ENCODE results near the gene HLA-C. TPM values are rescaled to one million over a fixed set of nuclear protein-coding genes. Genes with fewer than 3 reads are reported as not detected.

HLA-C gene
- total and polyA plus RNA-seq, 9 of the 15 experiments (the other 6 are each of a cell fraction or from before 2014, with no cell fraction given) = 0.23 to 4.9 (median 1.2) TPM

GRCh38 chr6:31249184-31249583 lies 22.7 kb downstream of the HLA-C start:
- Histone ChIP-seq H3K79me2 (ENCODE audit: control insufficient read depth, insufficient read depth, low read length) (no peaks in the 10 kb centered on the region), H4K20me1 (replicated peaks; ENCODE audit: control insufficient read depth, insufficient read depth, low read length) (no peaks in the 10 kb centered on the region), H3K27ac (ENCODE audit: extremely low read depth, low read depth, low read length) (no peak overlapping the region), H3K9me1 (ENCODE audit: control insufficient read depth, insufficient read depth, low read length) (no peaks in the 10 kb centered on the region), H3K9ac (ENCODE audit: insufficient read depth in 1 of 2, low read depth in 2 of 2, low read length in 2 of 2) (no peak overlapping the region), H3K4me3 (no peak overlapping the region), H3K27me3 (ENCODE audit: control insufficient read depth in 2 of 2, insufficient read depth in 2 of 2, low read length in 2 of 2) (no peaks in the 10 kb centered on the region; a peak in 1 of 5 replicates), H3K4me1 (replicated peaks in 1 of 2; ENCODE audit: control insufficient read depth in 2 of 2, insufficient read depth in 2 of 2, low read length in 2 of 2) (no peaks in the 10 kb centered on the region), H2AFZ (ENCODE audit: low read depth, low read length) (no peak overlapping the region), H3K9me3 (replicated peaks; ENCODE audit: control insufficient read depth, insufficient read depth, low read depth, low read length) (no peaks in the 10 kb centered on the region), H3K4me2 (ENCODE audit: insufficient read depth, low read length) (no peak overlapping the region), H3K36me3 (ENCODE audit: control insufficient read depth, insufficient read depth, low read length) (no peaks in the 10 kb centered on the region)
- CTCF ChIA-PET (ENCODE audit: low intra/inter-chr PET ratio) = no interaction called here
- ATAC-seq (no peak), DNase-seq (ENCODE audit: extremely low read depth in 1 of 4, low spot score in 3 of 4) (no peak), FAIRE-seq (no peak)
- BruUV-seq (replicated peaks) = no TSS peak
- intact Hi-C loops (cut with micrococcal nuclease) (no loop called here), in situ Hi-C loops (cut with MboI) (no loop called here)
- no peak for TF ChIP-seq NR2F6 (CRISPR knock-in tag; IDR thresholded peaks at IDR 0.05)
- peak; percentile 67 for TF ChIP-seq PKNOX1 (IDR thresholded peaks at IDR 0.05)
- 0% methylated on average over 2 of the region's 2 CpGs for WGBS (ENCODE audit: insufficient coverage, low coverage, missing lambda C conversion rate)
- POLR2A ChIA-PET = no interaction called here

- WGBS (ENCODE audit: insufficient coverage, low coverage, missing lambda C conversion rate) = 5% methylated on average over 2 of the region's 2 CpGs
- Histone ChIP-seq H3K27me3 (ENCODE audit: control insufficient read depth in 2 of 2, insufficient read depth in 2 of 2, low read length in 2 of 2) (no peaks in the 10 kb centered on the region; a peak in 2 of 5 replicates), H3K9ac (ENCODE audit: insufficient read depth in 1 of 2, low read depth in 2 of 2, low read length in 2 of 2) (no peak overlapping the region), H3K79me2 (ENCODE audit: control insufficient read depth, insufficient read depth, low read length) (no peaks in the 10 kb centered on the region), H3K36me3 (ENCODE audit: control insufficient read depth, insufficient read depth, low read length) (no peaks in the 10 kb centered on the region), H3K4me3 (no peak overlapping the region), H3K9me1 (ENCODE audit: control insufficient read depth, insufficient read depth, low read length) (no peaks in the 10 kb centered on the region), H4K20me1 (replicated peaks; ENCODE audit: control insufficient read depth, insufficient read depth, low read length) (no peaks in the 10 kb centered on the region), H3K4me2 (ENCODE audit: insufficient read depth, low read length) (no peak overlapping the region), H3K27ac (ENCODE audit: extremely low read depth, low read depth, low read length) (no peak overlapping the region), H3K9me3 (replicated peaks; ENCODE audit: control insufficient read depth, insufficient read depth, low read depth, low read length) (no peaks in the 10 kb centered on the region), H3K4me1 (replicated peaks in 1 of 2; ENCODE audit: control insufficient read depth in 2 of 2, insufficient read depth in 2 of 2, low read length in 2 of 2) (no peaks in the 10 kb centered on the region), H2AFZ (ENCODE audit: low read depth, low read length) (no peak overlapping the region)
- in situ Hi-C loops (cut with MboI) (no loop called here), intact Hi-C loops (cut with micrococcal nuclease) (no loop called here)
- ATAC-seq (no peak), FAIRE-seq (no peak), DNase-seq (ENCODE audit: extremely low read depth in 1 of 4, low spot score in 3 of 4) (no peak)
- TF ChIP-seq CEBPG (CRISPR knock-in tag; IDR thresholded peaks at IDR 0.05) (no peak), CEBPG (tag; conservative IDR thresholded peaks at IDR 0.05 in 1 of 2, IDR thresholded peaks at IDR 0.05 in 1 of 2) (peak in 1 of 2 experiments; percentile 45; a peak in 2 of 4 replicates), ATF3 (IDR thresholded peaks at IDR 0.05) (peak; percentile 40; the same call in 1 of the 2 replicates), ATF3 (CRISPR knock-in tag; conservative IDR thresholded peaks at IDR 0.05) (no peak), IRF1 (CRISPR knock-in tag; IDR thresholded peaks at IDR 0.05; ENCODE audit: borderline replicate concordance) (no peak)
- BruUV-seq (replicated peaks) = no TSS peak
- ChIA-PET CTCF (ENCODE audit: low intra/inter-chr PET ratio) (no interaction called here), POLR2A (no interaction called here)
These were observed 24.1 kb downstream of the HLA-C start for GRCh38 chr6:31247813-31248212.
